HG03575 (cell line): ENCODE results near the gene TCF12.

Source experiments
- ATAC-seq: cut with Tn5 transposase; IDR thresholded peaks from one replicate; pipeline ENCODE4 v1.9.1; 2021; ENCODE audit not compliant: unreplicated experiment, insufficient number of reproducible peaks, low FRiP score; ENCODE audit errors: extremely low read depth

TCF12 gene

DNA sequence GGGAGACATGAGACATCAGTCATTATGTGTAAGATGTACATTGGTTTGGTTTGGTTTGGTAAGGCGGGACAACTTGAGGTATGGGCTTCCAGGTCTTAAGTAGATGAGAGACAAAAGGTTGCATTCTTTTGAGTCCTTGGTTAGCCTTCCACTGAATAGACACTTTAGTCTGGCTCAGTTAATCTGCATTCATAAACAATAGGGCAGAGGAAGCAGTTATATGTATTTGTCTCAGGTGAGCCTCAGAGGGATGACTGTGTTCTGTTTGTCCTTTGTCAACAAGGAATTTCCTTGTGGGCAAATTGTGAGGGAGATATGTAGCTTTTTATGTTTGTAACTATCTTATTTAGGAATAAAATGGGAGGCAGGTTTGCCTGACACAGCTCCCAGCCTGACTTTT lies 50.4 kb downstream of the TCF12 start:
- ATAC-seq = no peak

GRCh38 chr15:56969265-56969895 lies 50.9 kb downstream of the TCF12 start:
- no peak for ATAC-seq

DNA sequence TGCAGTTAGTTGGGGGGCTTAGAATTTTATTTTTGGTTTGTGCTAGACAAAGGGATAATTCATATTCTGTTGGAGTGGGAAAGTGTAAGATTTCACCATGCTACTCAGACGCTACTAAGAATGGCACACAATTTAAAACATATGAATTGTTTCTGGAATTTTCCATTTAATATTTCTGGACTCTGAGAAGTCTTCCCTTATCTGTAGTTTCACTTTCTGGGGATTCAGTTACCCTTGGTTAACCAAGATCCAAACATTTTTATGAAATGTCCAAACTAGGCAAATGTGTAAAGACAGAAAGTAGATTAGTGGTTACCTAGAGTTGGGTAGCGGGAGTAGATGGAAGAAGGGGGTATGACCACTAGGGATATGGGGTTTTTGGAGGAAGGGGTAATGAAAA lies 53.1 kb downstream of the TCF12 start:
- ATAC-seq = no peak

DNA sequence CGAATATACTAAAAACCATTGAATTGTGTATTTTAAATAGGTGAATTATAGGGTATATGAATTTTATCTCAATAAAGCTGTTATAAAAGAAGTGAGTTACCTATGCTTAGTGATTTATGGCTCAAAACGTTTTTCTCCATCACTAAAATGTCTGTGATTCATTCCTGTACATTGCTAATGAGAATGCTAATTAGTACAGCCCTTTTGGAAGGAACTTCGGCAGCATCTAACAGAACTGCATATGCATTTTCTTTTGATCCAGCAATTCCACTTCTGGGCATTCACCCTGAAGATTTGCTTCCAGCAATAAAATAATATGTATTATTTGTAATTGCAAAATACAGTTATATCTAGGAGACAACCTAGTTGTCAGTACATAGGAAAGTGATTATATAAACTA lies 53.6 kb downstream of the TCF12 start:
- ATAC-seq = no peak

DNA sequence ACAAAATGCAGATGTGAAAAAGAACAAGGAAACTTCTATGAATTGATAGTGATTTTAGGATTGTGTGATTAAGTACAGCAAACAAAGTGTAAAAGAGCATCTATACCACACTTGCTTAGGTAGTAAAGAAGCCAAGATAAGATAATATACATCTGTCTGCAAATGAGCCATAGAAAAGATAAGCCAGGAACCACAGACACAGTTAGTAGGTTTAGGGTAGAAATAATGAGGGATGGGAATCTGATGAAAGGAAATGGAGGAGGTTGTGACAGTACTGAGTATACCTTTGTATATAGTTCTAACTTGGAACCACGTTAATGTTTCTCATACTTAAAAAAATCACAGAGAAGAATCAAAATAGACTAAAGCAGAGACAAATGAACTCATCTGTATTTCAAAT lies 54.0 kb downstream of the TCF12 start:
- no peak for ATAC-seq

- ATAC-seq = no peak
Measured at GRCh38 chr15:56973463-56973862, 55.0 kb downstream of the TCF12 start.

DNA sequence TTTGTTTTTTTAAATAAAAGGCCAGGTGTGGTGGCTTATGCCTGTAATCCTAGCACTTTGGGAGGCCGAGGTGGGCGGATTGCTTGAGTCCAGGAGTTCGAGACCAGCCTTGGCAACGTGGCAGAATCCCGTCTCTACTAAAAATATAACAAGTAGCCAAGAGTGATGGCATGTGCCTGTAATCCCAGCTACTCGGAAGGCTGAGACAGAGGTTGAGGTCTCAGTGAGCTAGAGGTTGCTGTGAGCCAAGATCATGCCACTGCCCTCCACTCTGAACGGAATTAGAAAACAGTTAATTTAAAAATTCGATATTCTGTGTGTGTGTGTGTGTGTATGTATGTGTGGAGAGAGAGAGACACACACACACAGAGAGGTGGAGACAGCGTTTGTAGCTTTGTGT lies 58.8 kb downstream of the TCF12 start:
- ATAC-seq = no peak

DNA sequence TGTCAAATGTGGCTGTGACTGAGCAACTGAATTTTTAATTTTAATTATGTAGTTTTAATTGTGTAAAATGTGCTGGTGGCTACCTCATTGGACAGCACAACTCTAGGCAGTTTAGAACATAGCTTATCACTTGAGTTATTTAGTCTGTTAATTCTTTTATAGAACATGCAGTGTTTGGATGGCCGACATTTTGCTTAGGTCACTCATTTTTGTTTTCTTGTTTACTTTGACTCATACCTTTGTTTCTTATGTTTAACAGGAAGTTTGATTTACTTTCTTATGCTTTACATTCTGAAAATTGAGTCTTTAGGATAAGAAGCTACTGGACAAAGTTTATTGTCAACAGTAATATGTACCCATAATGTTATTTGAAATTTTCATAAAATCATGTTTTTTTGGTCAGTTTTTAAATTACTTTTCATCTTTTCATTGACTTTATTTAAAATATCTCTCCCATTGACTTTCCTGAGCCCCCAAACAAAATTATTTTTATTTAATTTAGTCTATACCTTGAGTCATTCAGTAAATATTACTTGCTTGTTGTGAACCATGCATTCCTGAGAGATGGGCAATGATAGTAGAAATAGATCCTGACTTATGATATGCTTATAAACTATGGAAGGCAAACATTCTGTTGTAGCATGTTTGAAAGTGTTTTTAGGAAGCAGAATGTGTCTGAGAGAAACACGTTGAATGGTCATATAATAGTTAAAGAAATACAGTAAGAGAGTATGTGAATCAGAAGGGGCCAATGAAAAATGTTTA lies 60.6 kb downstream of the TCF12 start:
- no peak for ATAC-seq

- no peak for ATAC-seq
Measured at GRCh38 chr15:56980473-56980872, 62.0 kb downstream of the TCF12 start.

DNA sequence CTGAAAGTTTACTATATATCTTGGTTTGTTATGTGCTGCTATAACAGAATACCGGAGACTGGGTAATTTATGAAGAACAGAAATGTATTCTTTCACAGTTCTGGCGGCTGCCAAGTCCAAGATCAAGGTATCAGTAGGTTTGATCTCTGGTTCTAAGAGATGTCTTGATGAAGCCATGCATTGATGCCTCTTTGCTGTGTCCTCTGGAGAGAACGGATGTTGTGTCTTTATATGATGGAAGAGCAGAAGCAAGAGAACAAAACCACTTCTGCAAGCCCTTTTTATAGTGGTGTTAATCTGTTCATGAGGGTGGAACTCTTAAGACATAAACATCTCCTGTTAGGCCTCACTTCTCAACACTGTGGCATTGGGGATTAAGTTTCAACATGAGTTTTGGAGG lies 62.7 kb downstream of the TCF12 start:
- ATAC-seq = no peak

DNA sequence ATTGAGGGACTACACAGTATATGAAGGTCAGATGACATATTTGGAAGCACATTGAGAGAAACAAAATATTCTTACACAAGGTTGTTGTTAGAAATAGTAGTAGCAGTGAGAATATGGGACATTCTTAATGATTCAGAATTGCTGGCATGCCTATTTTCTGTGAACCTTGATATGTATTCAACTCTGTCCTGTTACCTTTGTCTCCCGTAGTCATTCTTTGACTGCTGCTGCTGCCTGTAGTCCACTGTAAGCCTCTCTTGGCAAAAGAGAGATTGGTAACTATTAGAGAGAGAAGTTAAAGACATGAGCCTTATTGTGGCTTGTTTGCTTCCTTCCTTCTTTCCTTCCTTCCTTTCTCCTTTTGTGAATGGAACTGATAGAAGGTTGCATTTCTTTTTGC lies 64.5 kb downstream of the TCF12 start:
- no peak for ATAC-seq

- no peak for ATAC-seq
Measured at GRCh38 chr15:56984681-56985481, 66.4 kb downstream of the TCF12 start.

GRCh38 chr15:56985856-56986255 lies 67.4 kb downstream of the TCF12 start:
- no peak for ATAC-seq

DNA sequence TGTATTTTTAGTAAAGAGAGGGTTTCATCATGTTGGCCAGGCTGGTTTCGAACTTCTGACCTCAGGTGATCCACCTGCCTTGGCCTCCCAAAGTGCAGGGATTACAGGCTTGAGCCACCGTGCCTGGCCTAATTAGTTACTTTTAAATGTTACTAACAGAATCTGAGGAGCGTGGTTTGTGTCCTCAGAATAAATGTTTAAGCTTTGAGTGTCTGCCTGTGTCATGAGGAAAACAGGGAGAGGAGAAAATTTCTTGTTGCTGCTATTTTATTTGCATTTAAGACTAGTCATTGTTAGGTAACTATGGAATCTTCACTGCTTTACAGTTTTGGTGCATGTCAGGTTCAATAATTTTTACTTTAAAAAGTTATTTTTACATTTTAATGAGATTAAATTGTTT lies 68.8 kb downstream of the TCF12 start:
- no peak for ATAC-seq

DNA sequence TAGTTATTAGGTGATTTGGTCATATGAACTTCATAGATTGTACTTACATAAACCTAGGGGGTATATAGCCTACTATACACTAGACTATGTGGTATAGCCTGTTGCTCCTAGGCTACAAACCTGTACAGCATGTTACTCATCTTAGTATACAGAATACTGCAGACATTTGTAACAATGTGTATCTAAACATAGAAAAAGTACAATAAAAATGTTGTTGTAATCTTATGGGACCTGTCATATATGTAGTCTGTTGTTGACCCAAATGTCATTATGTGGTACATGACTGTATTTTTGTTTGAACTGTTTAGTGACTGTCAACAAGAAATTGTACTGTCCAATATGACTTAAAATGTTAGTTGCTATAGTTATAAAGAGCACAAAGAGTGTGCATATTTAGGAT lies 69.8 kb downstream of the TCF12 start:
- no peak for ATAC-seq

- ATAC-seq = no peak
Measured at GRCh38 chr15:56989411-56989924, 71.0 kb downstream of the TCF12 start.

DNA sequence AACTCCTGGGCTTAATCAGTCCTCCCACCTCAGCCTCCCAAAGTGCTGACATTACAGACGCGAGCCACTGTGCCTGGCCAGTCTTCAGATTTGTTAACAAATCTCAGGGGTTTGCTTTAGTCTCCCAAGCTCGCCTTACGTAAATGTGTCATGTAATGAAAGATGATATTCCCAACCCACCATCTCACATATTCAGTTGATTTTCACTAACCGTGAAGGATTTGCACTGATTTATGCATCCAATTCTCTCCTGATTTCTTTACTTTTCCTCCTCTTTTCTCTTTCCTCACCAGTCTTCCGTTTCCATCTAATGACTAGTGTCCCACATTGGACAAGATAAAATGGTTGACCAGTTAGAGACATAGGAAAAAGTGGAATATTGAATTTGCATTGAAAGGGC lies 72.6 kb downstream of the TCF12 start:
- ATAC-seq = no peak

DNA sequence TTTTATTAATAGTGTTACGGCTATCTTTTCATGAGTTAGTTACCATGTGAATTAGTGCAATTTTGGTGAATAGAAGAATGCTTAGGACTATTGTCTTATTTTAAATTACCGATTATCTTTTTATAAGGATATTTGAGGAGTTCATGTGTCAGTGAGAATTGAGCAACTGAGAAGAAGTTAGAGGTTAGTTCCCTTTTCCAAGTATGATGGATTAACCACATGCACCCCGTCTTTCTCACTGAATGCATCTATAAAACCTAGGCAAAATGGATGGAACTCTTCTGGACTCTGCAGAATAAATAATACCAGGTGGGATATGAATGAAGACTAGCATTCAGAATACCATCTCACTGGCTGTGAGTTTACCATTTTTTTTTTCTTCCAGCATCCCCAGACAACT lies 74.3 kb downstream of the TCF12 start:
- no peak for ATAC-seq

GRCh38 chr15:56994280-56994679 lies 75.8 kb downstream of the TCF12 start:
- no peak for ATAC-seq

GRCh38 chr15:56996093-56996492 lies 77.6 kb downstream of the TCF12 start:
- no peak for ATAC-seq
